CD8-positive, alpha-beta memory T cell (primary cell): ENCODE data around the gene GAA. TPM values are rescaled to one million over a fixed set of nuclear protein-coding genes. Genes with fewer than 3 reads are reported as not detected.

Source experiments
- CTCF ChIA-PET: fragments of 350-600 bp; sonication (Branson Sonifier 250); formaldehyde crosslinking; loops from one replicate; lab custom pipeline; 2021; ENCODE audit warnings: antibody characterized with exemption; lab: Charles Lee
- POLR2A ChIA-PET: fragments of 350-600 bp; sonication (Branson Sonifier 250); formaldehyde crosslinking; loops from one replicate; lab custom pipeline; 2021; ENCODE audit warnings: antibody characterized with exemption; lab: Charles Lee
- DNase-seq, 5 donors: peaks; one replicate each; pipeline versions ENCODE4 v3.0.0 to v3.0.0-alpha.2; 2020 to 2022; ENCODE audit warnings: mixed read lengths in 1 of 5
- H3K27ac ChIP-seq: one replicate; pipeline ENCODE4 v1.7.0; 2013; ENCODE audit warnings: low read depth, mild to moderate bottlenecking, low read length, moderate library complexity
- H3K27me3 ChIP-seq: 2 replicates; pipeline ENCODE4 v1.7.0; 2013; ENCODE audit warnings: low read length, mild to moderate bottlenecking; ENCODE audit not compliant: insufficient read depth, poor library complexity, severe bottlenecking
- H3K36me3 ChIP-seq: 2 replicates; pipeline ENCODE4 v1.7.0; 2013; ENCODE audit warnings: mild to moderate bottlenecking, low read length, moderate library complexity; ENCODE audit not compliant: insufficient read depth
- H3K4me1 ChIP-seq: 2 replicates; pipeline ENCODE4 v1.7.0; 2013; ENCODE audit warnings: mild to moderate bottlenecking, low read length, moderate library complexity; ENCODE audit not compliant: insufficient read depth
- H3K4me3 ChIP-seq: 2 replicates; pipeline ENCODE4 v1.7.0; 2013; ENCODE audit warnings: mild to moderate bottlenecking, low read length
- H3K9me3 ChIP-seq: 2 replicates; pipeline ENCODE4 v1.7.0; 2013; ENCODE audit warnings: mild to moderate bottlenecking, low read length
- H3K27ac Mint-ChIP-seq, 8 donors: one replicate each; pipeline ENCODE4 v1.8.0; 2020 to 2021; ENCODE audit warnings: mixed read lengths in 8 of 8, mild to moderate bottlenecking in 6 of 8, inconsistent platforms in 3 of 8, moderate library complexity in 3 of 8
- H3K27me3 Mint-ChIP-seq, 2 donors: one replicate each; pipeline ENCODE4 v1.8.0; 2020 to 2021; ENCODE audit warnings: mixed read lengths in 2 of 2, mild to moderate bottlenecking in 1 of 2, moderate library complexity in 1 of 2
- H3K36me3 Mint-ChIP-seq, 3 donors: one replicate each; pipeline ENCODE4 v1.8.0; 2020 to 2021; ENCODE audit warnings: mixed read lengths in 3 of 3, inconsistent platforms in 1 of 3, mild to moderate bottlenecking in 1 of 3
- H3K4me1 Mint-ChIP-seq, 3 donors: one replicate each; pipeline ENCODE4 v1.8.0; 2020 to 2021; ENCODE audit warnings: mixed read lengths in 3 of 3, inconsistent platforms in 1 of 3, mild to moderate bottlenecking in 1 of 3
- H3K4me3 Mint-ChIP-seq, 7 donors: one replicate each; pipeline ENCODE4 v1.8.0; 2020 to 2021; ENCODE audit warnings: mixed read lengths in 7 of 7, mild to moderate bottlenecking in 6 of 7, moderate library complexity in 4 of 7, inconsistent platforms in 2 of 7
- H3K9me3 Mint-ChIP-seq, 5 donors: one replicate each; pipeline ENCODE4 v1.8.0; 2020 to 2022; ENCODE audit warnings: mixed read lengths in 5 of 5, mild to moderate bottlenecking in 3 of 5, moderate library complexity in 2 of 5, inconsistent platforms in 1 of 5
- polyA plus RNA-seq: library from polyadenylated mRNA; unstranded; fragments of 300-500 nt; fragmentation: Illumina TruSeq; gene quantifications from one replicate; pipeline ENCODE4 v1.2.3, GENCODE V29; 2021
- total RNA-seq, 2 experiments: library from RNA; stranded (reverse); gene quantifications; one replicate each; pipeline ENCODE4 v1.2.3, GENCODE V29; 2021

Gene GAA
- total and polyA plus RNA-seq, 3 experiments from 2014 or later, result 13.7 to 31.0 (median 30.5) TPM

- H3K9me3 Mint-ChIP-seq, result peaks cover 0 to 3% (median 0%) of the 10 kb centered on the region in 5 donors
- no peaks in the 10 kb centered on the region for H3K36me3 Mint-ChIP-seq
- no peak overlapping the region for H3K27ac Mint-ChIP-seq
- Histone ChIP-seq H3K36me3 (no peaks in the 10 kb centered on the region), H3K4me1 (no peaks in the 10 kb centered on the region), H3K4me3 (no peak overlapping the region), H3K9me3 (no peaks in the 10 kb centered on the region), H3K27ac (no peak overlapping the region), H3K27me3 (no peaks in the 10 kb centered on the region)
- POLR2A ChIA-PET, result no interaction called here
- no peak for DNase-seq
- no peaks in the 10 kb centered on the region for H3K27me3 Mint-ChIP-seq
- CTCF ChIA-PET, result no interaction called here
- H3K4me1 Mint-ChIP-seq, result peaks cover 0 to 8% (median 0%) of the 10 kb centered on the region in 3 donors
- no peak overlapping the region for H3K4me3 Mint-ChIP-seq
Observed at GRCh38 chr17:80117491-80118401, 16.4 kb downstream of the GAA start.

- Mint-ChIP-seq H3K9me3 (peaks cover 0 to 3% (median 0%) of the 10 kb centered on the region in 5 donors), H3K27me3 (peaks cover 0 to 2% of the 10 kb centered on the region in 2 donors), H3K36me3 (no peaks in the 10 kb centered on the region), H3K4me1 (peaks cover 0 to 8% (median 0%) of the 10 kb centered on the region in 3 donors), H3K4me3 (no peak overlapping the region), H3K27ac (no peak overlapping the region)
- no peak for DNase-seq
- POLR2A ChIA-PET, result no interaction called here
- H3K36me3 ChIP-seq, result no peaks in the 10 kb centered on the region
- H3K27ac ChIP-seq, result no peak overlapping the region
- H3K4me3 ChIP-seq, result no peak overlapping the region
- no peaks in the 10 kb centered on the region for H3K9me3 ChIP-seq
- CTCF ChIA-PET, result no interaction called here
- H3K4me1 ChIP-seq, result no peaks in the 10 kb centered on the region
- H3K27me3 ChIP-seq, result no peaks in the 10 kb centered on the region
Observed at GRCh38 chr17:80118601-80119270, 17.4 kb downstream of the GAA start.

GRCh38 chr17:80119271-80119791 lies 17.9 kb downstream of the GAA start:
- H3K4me1 ChIP-seq, result no peaks in the 10 kb centered on the region
- no peaks in the 10 kb centered on the region for H3K9me3 ChIP-seq
- no peak overlapping the region for H3K4me3 ChIP-seq
- no peak for DNase-seq
- Mint-ChIP-seq H3K36me3 (no peaks in the 10 kb centered on the region), H3K4me1 (peaks cover 0 to 7% (median 0%) of the 10 kb centered on the region in 3 donors), H3K9me3 (peaks cover 0 to 3% (median 0%) of the 10 kb centered on the region in 5 donors), H3K4me3 (no peak overlapping the region), H3K27me3 (peaks cover 0 to 2% of the 10 kb centered on the region in 2 donors), H3K27ac (no peak overlapping the region)
- CTCF ChIA-PET, result no interaction called here
- POLR2A ChIA-PET, result no interaction called here
- no peaks in the 10 kb centered on the region for H3K27me3 ChIP-seq
- H3K27ac ChIP-seq, result no peak overlapping the region
- no peaks in the 10 kb centered on the region for H3K36me3 ChIP-seq

GRCh38 chr17:80119839-80120238 lies 18.5 kb downstream of the GAA start:
- Mint-ChIP-seq H3K9me3 (peaks cover 0 to 3% (median 0%) of the 10 kb centered on the region in 5 donors), H3K4me1 (peaks cover 0 to 2% (median 0%) of the 10 kb centered on the region in 3 donors), H3K27ac (no peak overlapping the region), H3K4me3 (no peak overlapping the region), H3K36me3 (no peaks in the 10 kb centered on the region), H3K27me3 (peaks cover 0 to 2% of the 10 kb centered on the region in 2 donors)
- Histone ChIP-seq H3K4me1 (no peaks in the 10 kb centered on the region), H3K27ac (no peak overlapping the region), H3K27me3 (no peaks in the 10 kb centered on the region), H3K4me3 (no peak overlapping the region), H3K36me3 (no peaks in the 10 kb centered on the region), H3K9me3 (no peaks in the 10 kb centered on the region)
- ChIA-PET POLR2A (no interaction called here), CTCF (no interaction called here)
- DNase-seq, result no peak

GRCh38 chr17:80122026-80122575 lies 20.7 kb downstream of the GAA start:
- H3K4me1 ChIP-seq, result no peaks in the 10 kb centered on the region
- H3K36me3 ChIP-seq, result no peaks in the 10 kb centered on the region
- no peaks in the 10 kb centered on the region for H3K9me3 Mint-ChIP-seq
- no peak for DNase-seq
- H3K4me1 Mint-ChIP-seq, result no peaks in the 10 kb centered on the region
- peaks cover 5% of the 10 kb centered on the region for H3K27me3 ChIP-seq
- H3K4me3 ChIP-seq, result no peak overlapping the region
- H3K4me3 Mint-ChIP-seq, result no peak overlapping the region
- no peaks in the 10 kb centered on the region for H3K9me3 ChIP-seq
- peaks cover 3 to 10% of the 10 kb centered on the region in 2 donors for H3K27me3 Mint-ChIP-seq
- H3K27ac Mint-ChIP-seq, result no peak overlapping the region
- ChIA-PET CTCF (no interaction called here), POLR2A (no interaction called here)
- no peak overlapping the region for H3K27ac ChIP-seq
- H3K36me3 Mint-ChIP-seq, result no peaks in the 10 kb centered on the region

GRCh38 chr17:80122926-80123505 lies 21.6 kb downstream of the GAA start:
- no peak overlapping the region for H3K4me3 Mint-ChIP-seq
- Histone ChIP-seq H3K9me3 (no peaks in the 10 kb centered on the region), H3K4me3 (no peak overlapping the region), H3K27ac (no peak overlapping the region), H3K36me3 (no peaks in the 10 kb centered on the region), H3K27me3 (peaks cover 5% of the 10 kb centered on the region), H3K4me1 (no peaks in the 10 kb centered on the region)
- CTCF ChIA-PET, result no interaction called here
- DNase-seq, result no peak
- H3K36me3 Mint-ChIP-seq, result no peaks in the 10 kb centered on the region
- no peaks in the 10 kb centered on the region for H3K9me3 Mint-ChIP-seq
- H3K4me1 Mint-ChIP-seq, result no peaks in the 10 kb centered on the region
- POLR2A ChIA-PET, result no interaction called here
- H3K27me3 Mint-ChIP-seq, result peaks cover 3 to 10% of the 10 kb centered on the region in 2 donors
- no peak overlapping the region for H3K27ac Mint-ChIP-seq

GRCh38 chr17:80123791-80124190 lies 22.4 kb downstream of the GAA start:
- Mint-ChIP-seq H3K9me3 (no peaks in the 10 kb centered on the region), H3K4me1 (no peaks in the 10 kb centered on the region), H3K27ac (no peak overlapping the region), H3K36me3 (no peaks in the 10 kb centered on the region), H3K27me3 (peaks cover 5 to 10% of the 10 kb centered on the region in 2 donors), H3K4me3 (no peak overlapping the region)
- no peak overlapping the region for H3K4me3 ChIP-seq
- no peak overlapping the region for H3K27ac ChIP-seq
- no peaks in the 10 kb centered on the region for H3K36me3 ChIP-seq
- no peaks in the 10 kb centered on the region for H3K9me3 ChIP-seq
- H3K4me1 ChIP-seq, result no peaks in the 10 kb centered on the region
- POLR2A ChIA-PET, result no interaction called here
- CTCF ChIA-PET, result no interaction called here
- no peak for DNase-seq
- peaks cover 5% of the 10 kb centered on the region for H3K27me3 ChIP-seq
